Measurements from ENCODE around the gene SV2B. TPM values are rescaled to one million over a fixed set of nuclear protein-coding genes. Genes with fewer than 3 reads are reported as not detected.

Gene SV2B
- total RNA-seq, 2 donors from 2014 or later = 0.17 to 0.30 TPM

DNA sequence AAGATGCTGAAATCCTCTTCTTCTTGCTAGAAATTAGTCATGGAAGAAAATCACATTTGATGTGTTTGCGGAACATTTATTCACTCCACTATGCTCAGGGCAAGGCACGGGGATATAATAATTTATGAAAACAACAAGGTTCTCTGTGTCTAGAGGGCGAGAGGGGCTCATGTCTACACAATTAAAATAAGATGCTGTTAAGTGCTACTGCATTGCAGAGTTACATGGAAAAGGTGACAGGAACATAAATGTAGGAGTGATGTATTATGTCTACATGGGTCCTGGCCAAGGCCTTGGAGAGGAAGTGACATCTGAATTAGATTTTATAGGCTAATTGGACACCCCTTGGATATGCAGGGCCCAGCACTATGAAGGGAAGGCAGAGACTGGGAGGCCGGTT is 96.1 kb downstream of the SV2B start:
- H3K27ac Mint-ChIP-seq = no peak overlapping the region
- peaks cover 26% of the 10 kb centered on the region for H3K27me3 Mint-ChIP-seq (ENCODE audit: low read depth)
- no peaks in the 10 kb centered on the region for H3K9me3 Mint-ChIP-seq
- H3K4me3 Mint-ChIP-seq = no peak overlapping the region
- no peak for DNase-seq
- H3K4me1 Mint-ChIP-seq (ENCODE audit: low read depth) = no peaks in the 10 kb centered on the region
- no peak for ATAC-seq (replicated peaks in 1 of 2)
- H3K36me3 Mint-ChIP-seq (ENCODE audit: insufficient read depth in 2 of 2) = no peaks in the 10 kb centered on the region

DNA sequence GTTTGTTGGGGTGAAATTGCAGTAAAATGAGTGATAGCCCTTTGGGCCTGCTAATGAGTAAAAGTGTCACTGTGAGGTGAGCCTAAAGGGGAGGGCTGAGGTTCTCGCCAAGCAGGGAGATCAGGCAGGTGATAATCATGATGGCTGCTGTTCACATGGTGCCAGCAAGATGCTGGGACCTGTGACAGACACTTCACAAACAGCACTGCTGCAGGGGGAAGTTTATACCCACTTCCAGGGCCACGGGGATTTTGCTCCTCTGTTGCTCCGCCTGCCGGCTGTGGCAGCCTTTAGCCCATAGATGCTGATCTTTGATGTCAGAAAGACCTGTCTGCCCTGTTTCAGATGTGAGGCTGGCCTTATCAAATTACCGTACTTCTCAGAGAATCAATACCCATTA is 96.7 kb downstream of the SV2B start:
- H3K27ac Mint-ChIP-seq = no peak overlapping the region
- DNase-seq (no peak), ATAC-seq (replicated peaks in 1 of 2) (no peak)
- H3K4me3 Mint-ChIP-seq = no peak overlapping the region
- H3K27me3 Mint-ChIP-seq (ENCODE audit: low read depth) = peaks cover 22% of the 10 kb centered on the region
- no peaks in the 10 kb centered on the region for H3K9me3 Mint-ChIP-seq
- no peaks in the 10 kb centered on the region for H3K36me3 Mint-ChIP-seq (ENCODE audit: insufficient read depth in 2 of 2)
- no peaks in the 10 kb centered on the region for H3K4me1 Mint-ChIP-seq (ENCODE audit: low read depth)

DNA sequence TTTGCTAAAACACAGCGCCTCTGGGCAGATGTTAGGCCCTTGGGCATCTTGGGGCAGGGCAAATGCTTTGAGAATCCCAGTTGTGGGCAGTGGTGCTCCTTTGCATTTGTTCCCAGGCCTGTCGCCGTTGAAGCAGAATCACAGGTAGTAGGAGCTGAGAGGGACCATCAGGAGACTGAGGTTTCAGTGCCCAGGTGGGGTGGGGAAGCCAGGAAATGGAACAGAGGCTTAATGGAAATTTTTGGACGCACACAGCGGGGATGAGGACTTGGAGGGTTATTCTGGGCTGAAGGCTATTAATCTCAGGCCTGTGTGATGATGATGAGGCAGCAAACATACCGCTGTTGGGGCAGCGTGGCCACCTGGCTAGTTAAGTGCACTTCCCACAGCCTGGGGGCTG is 99.5 kb downstream of the SV2B start:
- no peak for DNase-seq
- H3K27me3 Mint-ChIP-seq (ENCODE audit: low read depth) = peaks cover 13% of the 10 kb centered on the region
- H3K4me3 Mint-ChIP-seq = no peak overlapping the region
- no peak for ATAC-seq (replicated peaks in 1 of 2)
- H3K27ac Mint-ChIP-seq = no peak overlapping the region
- no peaks in the 10 kb centered on the region for H3K9me3 Mint-ChIP-seq
- no peaks in the 10 kb centered on the region for H3K4me1 Mint-ChIP-seq (ENCODE audit: low read depth)
- H3K36me3 Mint-ChIP-seq (ENCODE audit: insufficient read depth in 2 of 2) = no peaks in the 10 kb centered on the region

DNA sequence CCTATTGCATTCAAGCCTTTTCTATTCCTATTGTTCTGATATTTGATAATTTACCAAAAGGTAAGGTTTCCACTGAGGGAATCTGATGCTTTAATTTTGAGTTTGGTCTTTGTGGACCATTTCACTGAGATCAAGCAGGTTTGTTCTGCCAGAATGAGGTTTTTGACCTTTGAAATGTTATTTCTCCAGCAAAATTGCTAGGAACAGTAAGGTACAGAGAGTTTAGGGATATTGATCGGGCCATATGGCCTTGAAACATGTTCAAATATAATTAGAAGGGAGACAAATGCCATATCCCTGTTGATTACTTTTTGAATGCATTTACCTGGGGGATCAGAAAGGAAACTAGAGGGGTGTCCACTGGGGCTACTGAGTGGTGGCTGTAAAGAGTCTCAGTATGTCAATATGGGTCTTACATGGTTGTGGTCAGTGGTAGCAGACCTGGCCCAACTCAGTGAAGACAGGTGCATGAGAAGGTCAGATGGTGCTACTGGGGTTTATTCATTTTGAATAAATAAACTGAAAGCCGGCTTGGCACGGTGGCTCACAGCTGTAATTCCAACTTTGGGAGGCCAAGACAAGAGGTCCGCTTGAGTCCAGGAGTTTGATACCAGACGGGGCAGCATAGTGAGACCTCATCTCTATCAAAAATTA is 100.2 kb downstream of the SV2B start:
- Mint-ChIP-seq H3K4me1 (ENCODE audit: low read depth) (no peaks in the 10 kb centered on the region), H3K9me3 (no peaks in the 10 kb centered on the region), H3K36me3 (ENCODE audit: insufficient read depth in 2 of 2) (no peaks in the 10 kb centered on the region), H3K27me3 (ENCODE audit: low read depth) (peaks cover 10% of the 10 kb centered on the region), H3K4me3 (no peak overlapping the region), H3K27ac (no peak overlapping the region)
- no peak for DNase-seq
- no peak for ATAC-seq (replicated peaks in 1 of 2)

DNA sequence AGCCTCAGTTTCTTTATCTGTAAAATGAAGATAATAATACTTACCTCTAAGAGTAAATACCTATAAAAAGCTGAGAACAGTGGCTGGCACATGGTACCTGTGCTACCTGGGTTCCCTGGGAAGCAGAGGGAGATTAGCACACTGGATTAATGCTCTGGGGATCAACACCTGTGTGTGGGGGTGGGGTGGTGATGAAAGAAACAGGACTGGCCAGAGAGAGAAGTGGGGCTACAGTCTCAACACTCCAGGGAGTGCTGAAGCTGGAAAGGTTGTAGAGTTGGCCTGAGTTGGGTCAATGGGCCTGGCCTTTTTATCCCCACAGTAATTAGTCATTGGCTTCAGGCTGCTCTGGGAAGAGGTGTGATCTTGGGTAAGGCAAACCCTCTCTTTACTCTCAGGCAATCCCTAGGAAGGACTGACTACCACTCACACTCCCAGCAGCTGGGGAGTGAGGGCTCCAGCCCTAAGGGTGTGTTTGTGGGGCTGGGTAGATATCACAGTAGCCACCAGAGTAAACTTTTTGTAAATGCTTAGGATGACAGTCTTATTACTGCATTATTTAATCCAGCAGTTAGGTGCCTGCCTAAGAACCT is 102.5 kb downstream of the SV2B start:
- Mint-ChIP-seq H3K27me3 (ENCODE audit: low read depth) (peaks cover 10% of the 10 kb centered on the region), H3K27ac (no peak overlapping the region), H3K36me3 (ENCODE audit: insufficient read depth in 2 of 2) (no peaks in the 10 kb centered on the region), H3K9me3 (no peaks in the 10 kb centered on the region), H3K4me1 (ENCODE audit: low read depth) (no peaks in the 10 kb centered on the region), H3K4me3 (no peak overlapping the region)
- no peak for ATAC-seq (replicated peaks in 1 of 2)
- no peak for DNase-seq

DNA sequence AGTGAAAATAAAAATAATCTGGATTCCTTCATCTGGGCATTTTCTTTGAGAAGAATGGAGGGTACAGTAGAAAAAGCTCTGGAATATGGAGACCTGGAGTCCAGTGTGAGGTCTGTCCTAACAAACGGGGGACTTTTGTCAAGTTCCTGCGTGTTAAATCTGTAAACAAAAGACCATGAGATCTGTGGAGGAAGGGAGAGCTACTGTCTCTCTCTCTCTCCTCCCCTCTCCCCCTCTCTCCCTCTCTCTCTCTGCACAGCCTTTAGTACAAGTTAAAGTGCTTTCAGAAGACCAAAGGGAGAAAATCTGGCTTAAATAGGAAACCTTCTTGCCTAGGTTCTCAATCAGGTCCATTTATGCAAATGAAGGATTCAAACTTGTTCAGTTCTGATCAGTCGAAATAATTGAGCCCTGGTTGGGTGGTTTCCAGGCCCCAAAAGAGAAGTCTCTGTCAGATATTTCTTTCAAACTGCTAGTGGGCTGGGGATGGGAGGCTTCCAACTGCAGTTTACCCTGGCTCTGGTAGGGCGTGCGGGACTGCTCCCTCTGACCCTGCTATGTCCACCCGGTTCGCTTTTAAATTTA is 103.7 kb downstream of the SV2B start:
- H3K4me3 Mint-ChIP-seq = no peak overlapping the region
- no peaks in the 10 kb centered on the region for H3K4me1 Mint-ChIP-seq (ENCODE audit: low read depth)
- H3K9me3 Mint-ChIP-seq = no peaks in the 10 kb centered on the region
- DNase-seq (no peak), ATAC-seq (replicated peaks in 1 of 2) (no peak)
- peaks cover 17% of the 10 kb centered on the region for H3K27me3 Mint-ChIP-seq (ENCODE audit: low read depth)
- H3K36me3 Mint-ChIP-seq (ENCODE audit: insufficient read depth in 2 of 2) = no peaks in the 10 kb centered on the region
- H3K27ac Mint-ChIP-seq = no peak overlapping the region

DNA sequence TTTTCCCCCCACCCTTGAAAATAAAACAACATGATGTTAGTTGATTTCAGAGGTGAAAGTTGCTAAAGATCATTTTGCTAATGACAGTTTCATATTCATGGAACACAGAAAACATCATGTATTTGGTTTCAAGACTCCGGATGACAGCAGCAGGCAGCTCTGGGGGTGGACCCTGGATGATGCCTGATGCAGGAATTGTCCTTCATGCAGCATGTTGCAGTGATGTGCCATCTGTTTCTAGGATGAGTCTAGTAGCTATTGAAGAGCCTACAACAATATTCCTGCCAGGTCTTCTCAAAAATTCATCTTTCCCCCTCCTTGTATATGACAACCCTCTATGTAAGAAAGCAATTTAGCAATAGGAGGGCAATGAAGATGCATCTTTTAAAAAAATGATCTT is 108.3 kb downstream of the SV2B start:
- no peaks in the 10 kb centered on the region for H3K9me3 Mint-ChIP-seq
- H3K36me3 Mint-ChIP-seq (ENCODE audit: insufficient read depth in 2 of 2) = no peaks in the 10 kb centered on the region
- ATAC-seq (replicated peaks in 1 of 2) = no peak
- no peak for DNase-seq
- H3K27ac Mint-ChIP-seq = no peak overlapping the region
- peaks cover 12% of the 10 kb centered on the region for H3K27me3 Mint-ChIP-seq (ENCODE audit: low read depth)
- no peak overlapping the region for H3K4me3 Mint-ChIP-seq
- no peaks in the 10 kb centered on the region for H3K4me1 Mint-ChIP-seq (ENCODE audit: low read depth)

DNA sequence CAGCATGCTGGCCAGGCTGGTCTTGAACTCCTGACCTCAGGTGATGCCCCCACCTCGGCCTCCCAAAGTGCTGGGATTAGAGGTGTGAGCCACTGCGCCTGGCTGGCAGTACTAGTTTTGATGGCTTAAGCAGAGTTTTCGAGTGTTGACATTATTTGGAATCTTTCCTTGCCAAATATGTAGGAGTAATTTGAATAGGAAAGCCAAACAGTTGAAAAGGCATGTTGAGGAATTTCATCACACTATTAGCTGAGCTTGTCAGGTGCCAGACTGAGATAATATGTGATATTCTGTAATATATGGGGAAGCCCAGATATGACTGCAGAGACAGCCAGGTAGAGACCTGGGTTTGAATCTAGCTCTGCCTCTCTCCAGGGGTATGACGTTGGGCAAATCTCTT is 109.3 kb downstream of the SV2B start:
- Mint-ChIP-seq H3K36me3 (ENCODE audit: insufficient read depth in 2 of 2) (no peaks in the 10 kb centered on the region), H3K27ac (no peak overlapping the region), H3K4me1 (ENCODE audit: low read depth) (no peaks in the 10 kb centered on the region), H3K9me3 (no peaks in the 10 kb centered on the region), H3K27me3 (ENCODE audit: low read depth) (peaks cover 12% of the 10 kb centered on the region), H3K4me3 (no peak overlapping the region)
- ATAC-seq (replicated peaks in 1 of 2) = no peak
- DNase-seq = no peak

DNA sequence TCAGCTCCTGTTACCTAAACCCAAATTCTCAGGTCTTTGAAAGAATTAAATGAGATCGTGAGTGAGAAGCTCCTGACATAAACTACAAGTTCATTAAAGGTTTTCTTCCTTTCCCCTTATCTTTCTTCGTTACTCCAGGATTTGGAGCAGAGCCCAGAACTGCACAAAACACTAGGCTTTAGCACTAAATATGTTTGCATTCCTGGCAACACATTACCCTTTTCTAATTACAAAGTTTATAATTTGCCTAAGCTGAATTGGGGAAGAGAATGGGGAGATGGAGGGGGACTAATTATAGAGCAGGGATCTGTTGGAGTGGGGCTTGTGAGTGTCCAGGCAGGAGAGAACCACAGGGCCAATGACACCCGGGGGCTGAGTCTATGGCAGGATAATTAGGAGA is 109.7 kb downstream of the SV2B start:
- DNase-seq (no peak), ATAC-seq (replicated peaks in 1 of 2) (no peak)
- Mint-ChIP-seq H3K27ac (no peak overlapping the region), H3K4me3 (no peak overlapping the region), H3K36me3 (ENCODE audit: insufficient read depth in 2 of 2) (no peaks in the 10 kb centered on the region), H3K27me3 (ENCODE audit: low read depth) (peaks cover 15% of the 10 kb centered on the region), H3K4me1 (ENCODE audit: low read depth) (no peaks in the 10 kb centered on the region), H3K9me3 (no peaks in the 10 kb centered on the region)

DNA sequence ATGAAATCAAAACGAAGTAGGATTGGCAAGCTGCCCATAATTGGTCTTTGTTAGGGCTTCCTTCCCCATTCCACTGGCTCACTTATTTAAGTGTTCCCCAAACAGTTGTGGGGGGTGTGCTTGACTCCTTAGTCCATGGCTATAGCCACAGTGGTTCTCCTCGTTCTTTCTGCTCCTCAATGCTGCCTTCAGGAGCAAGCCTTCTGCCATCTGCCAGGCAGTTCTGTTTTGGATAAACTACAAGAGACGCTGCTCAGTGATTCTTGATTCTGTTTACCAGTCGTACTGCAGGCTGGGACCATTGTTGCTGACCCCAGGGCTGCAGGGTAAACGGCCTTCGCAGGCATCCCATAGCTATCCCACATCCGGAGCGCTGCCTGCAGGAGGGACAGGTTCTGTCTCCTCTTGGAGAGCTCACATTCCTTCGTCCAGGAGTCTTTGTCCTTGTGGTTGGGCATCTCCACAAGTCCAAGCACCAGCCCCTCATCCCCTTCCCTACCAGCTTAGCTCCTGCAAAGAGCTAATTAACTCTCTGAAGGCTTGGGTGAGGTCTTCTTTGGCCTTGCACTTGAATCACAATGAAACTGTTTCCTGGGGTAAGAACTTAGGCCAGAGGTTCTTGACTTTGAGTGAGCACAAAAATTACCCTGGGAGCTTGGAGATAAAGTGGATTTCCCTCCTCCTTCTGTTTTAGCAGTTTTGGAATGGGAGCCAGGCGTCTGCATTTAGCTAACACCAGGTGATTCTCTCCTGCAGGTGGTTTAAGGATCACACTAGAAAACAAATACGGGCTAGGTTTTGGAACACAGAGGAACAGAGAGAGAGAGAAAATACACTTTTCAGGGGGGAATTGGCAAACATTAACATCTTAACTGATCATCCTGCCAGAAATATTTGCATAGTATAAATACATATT is 114.9 kb downstream of the SV2B start:
- no peak overlapping the region for H3K27ac Mint-ChIP-seq
- H3K9me3 Mint-ChIP-seq = no peaks in the 10 kb centered on the region
- H3K27me3 Mint-ChIP-seq (ENCODE audit: low read depth) = peaks cover 15% of the 10 kb centered on the region
- DNase-seq = no peak
- H3K4me1 Mint-ChIP-seq (ENCODE audit: low read depth) = no peaks in the 10 kb centered on the region
- no peak overlapping the region for H3K4me3 Mint-ChIP-seq
- no peaks in the 10 kb centered on the region for H3K36me3 Mint-ChIP-seq (ENCODE audit: insufficient read depth in 2 of 2)
- no peak for ATAC-seq (replicated peaks in 1 of 2)

DNA sequence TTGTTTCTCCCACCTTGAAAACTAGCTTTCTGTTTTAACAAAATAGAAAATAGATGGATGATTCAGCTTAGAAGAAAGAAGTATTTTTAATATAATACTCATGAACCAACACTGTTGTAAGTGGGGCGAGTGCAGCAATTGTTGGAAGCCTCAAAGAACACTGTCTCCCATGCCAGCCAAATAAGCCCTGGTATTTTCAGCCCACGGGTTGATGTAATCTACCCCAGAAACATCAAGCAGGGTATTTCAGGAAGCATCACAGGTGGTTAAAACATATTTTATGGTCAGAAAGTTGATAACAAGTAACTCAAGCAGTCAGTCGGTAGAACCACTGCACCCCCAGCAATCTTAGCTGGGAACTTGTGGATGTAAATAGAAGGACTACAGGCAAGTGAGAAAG is 115.9 kb downstream of the SV2B start:
- H3K27me3 Mint-ChIP-seq (ENCODE audit: low read depth) = peaks cover 15% of the 10 kb centered on the region
- ATAC-seq (replicated peaks in 1 of 2) = no peak
- H3K4me3 Mint-ChIP-seq = no peak overlapping the region
- no peaks in the 10 kb centered on the region for H3K9me3 Mint-ChIP-seq
- H3K27ac Mint-ChIP-seq = no peak overlapping the region
- H3K4me1 Mint-ChIP-seq (ENCODE audit: low read depth) = no peaks in the 10 kb centered on the region
- H3K36me3 Mint-ChIP-seq (ENCODE audit: insufficient read depth in 2 of 2) = no peaks in the 10 kb centered on the region
- DNase-seq = no peak

DNA sequence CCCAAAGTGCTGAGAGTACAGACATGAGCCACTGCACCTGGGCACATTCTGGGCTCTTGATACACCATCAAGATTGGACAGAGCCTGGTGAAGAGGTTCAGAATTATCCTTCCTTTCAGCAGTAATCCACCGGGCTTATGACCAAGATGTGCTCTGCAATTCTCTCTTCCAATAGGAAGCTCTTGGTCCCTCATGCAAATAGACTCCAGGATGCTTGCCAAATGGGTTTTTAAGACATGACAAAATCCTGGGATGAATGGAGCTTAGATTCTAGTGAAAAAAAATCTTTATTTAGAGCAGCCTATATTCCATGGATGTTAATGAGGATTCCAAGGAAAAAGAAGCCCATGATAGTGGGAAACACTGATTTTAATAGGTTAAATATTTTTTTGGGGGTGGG is 119.1 kb downstream of the SV2B start:
- no peak overlapping the region for H3K27ac Mint-ChIP-seq
- H3K27me3 Mint-ChIP-seq (ENCODE audit: low read depth) = peaks cover 33% of the 10 kb centered on the region
- no peak overlapping the region for H3K4me3 Mint-ChIP-seq
- ATAC-seq (replicated peaks in 1 of 2) (no peak), DNase-seq (no peak)
- no peaks in the 10 kb centered on the region for H3K4me1 Mint-ChIP-seq (ENCODE audit: low read depth)
- no peaks in the 10 kb centered on the region for H3K9me3 Mint-ChIP-seq
- H3K36me3 Mint-ChIP-seq (ENCODE audit: insufficient read depth in 2 of 2) = no peaks in the 10 kb centered on the region

DNA sequence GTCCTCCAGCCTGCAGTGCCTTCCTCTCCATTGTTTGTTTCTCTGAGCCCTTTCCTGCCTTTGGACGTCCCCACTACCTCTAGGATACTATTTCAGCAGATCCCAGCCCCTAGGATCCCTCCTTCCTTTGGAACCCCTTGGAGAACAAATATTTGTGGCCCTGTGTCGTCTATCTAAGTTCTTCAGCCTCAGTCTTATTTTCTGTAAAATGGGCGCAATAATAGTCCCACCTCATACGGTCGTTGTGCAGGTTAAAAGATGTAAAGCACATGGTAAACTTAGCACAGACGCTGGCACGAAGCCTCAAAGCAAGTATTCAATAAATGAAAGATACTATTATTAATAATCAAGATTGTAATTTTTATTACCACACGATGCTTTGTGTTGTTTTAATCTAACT is 122.0 kb downstream of the SV2B start:
- no peak for ATAC-seq (replicated peaks in 1 of 2)
- Mint-ChIP-seq H3K27me3 (ENCODE audit: low read depth) (peaks cover 32% of the 10 kb centered on the region), H3K27ac (no peak overlapping the region), H3K9me3 (no peaks in the 10 kb centered on the region), H3K4me1 (ENCODE audit: low read depth) (no peaks in the 10 kb centered on the region), H3K36me3 (ENCODE audit: insufficient read depth in 2 of 2) (no peaks in the 10 kb centered on the region), H3K4me3 (no peak overlapping the region)
- no peak for DNase-seq

Measured in activated T-cell treated with anti-CD3 and anti-CD28 coated beads, Interleukin-2, amount 50 U/mL, for 72 hours (primary cell).